GM21390 (cell line): ENCODE results near the gene MATK.
"Not testable (repeated sequence)": the region's sequence is repeated elsewhere in the genome, so short reads cannot be mapped to it uniquely, and the experiment has no call there.

Experiments
- ATAC-seq: cut with Tn5 transposase; IDR thresholded peaks from one replicate; pipeline ENCODE4 v1.9.1; 2021; ENCODE audit not compliant: unreplicated experiment

Gene MATK

GRCh38 chr19:3816566-3817218, 30.5 kb upstream of the MATK start:
- ATAC-seq: no peak

DNA sequence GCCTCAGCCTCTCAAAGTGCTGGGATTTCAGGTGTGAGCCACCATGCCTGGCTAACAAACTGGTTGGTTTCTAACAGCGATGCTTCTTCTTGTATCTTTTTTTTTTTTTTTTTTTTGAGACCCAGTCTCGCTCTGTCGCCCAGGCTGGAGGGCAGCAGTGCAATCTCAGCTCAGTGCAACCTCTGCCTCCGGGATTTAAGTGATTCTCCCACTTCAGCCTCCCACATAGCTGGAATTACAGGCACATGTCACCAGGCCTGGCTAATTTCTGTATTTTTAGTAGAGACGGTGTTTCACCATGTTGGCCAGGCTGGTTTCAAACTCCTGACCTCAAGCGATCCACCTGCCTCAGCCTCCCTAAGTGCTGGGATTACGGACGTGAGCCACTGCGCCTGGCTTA, 30.0 kb upstream of the MATK start:
- ATAC-seq: not testable (repeated sequence)

DNA sequence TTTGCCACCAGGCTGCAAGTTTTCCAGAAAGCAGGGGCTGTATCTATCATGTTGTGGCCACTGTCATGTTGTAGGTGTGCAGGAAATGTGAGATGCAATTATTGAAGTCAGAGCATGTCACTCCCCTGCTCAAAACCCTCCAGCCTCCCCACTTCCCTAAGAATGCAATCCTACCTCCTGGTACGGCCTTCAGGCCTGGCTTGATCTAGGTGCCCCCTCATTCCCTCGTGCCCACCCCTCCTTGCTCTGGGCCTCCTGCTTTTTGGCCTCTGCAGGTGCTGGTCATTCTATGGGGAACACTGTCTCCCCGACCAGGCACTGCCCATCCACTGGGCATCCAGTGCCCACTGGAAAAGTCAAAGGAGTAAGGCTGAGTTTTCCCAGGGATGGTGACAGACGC, 28.5 kb upstream of the MATK start:
- ATAC-seq: no peak

GRCh38 chr19:3813473-3814392, 27.6 kb upstream of the MATK start:
- no peak for ATAC-seq

- no peak for ATAC-seq
Measured at GRCh38 chr19:3810708-3811355, 24.7 kb upstream of the MATK start.

- no peak for ATAC-seq
Measured at GRCh38 chr19:3809881-3810707, 23.9 kb upstream of the MATK start.

GRCh38 chr19:3808420-3809143, 22.4 kb upstream of the MATK start:
- no peak for ATAC-seq

GRCh38 chr19:3807574-3808354, 21.6 kb upstream of the MATK start:
- ATAC-seq: no peak

GRCh38 chr19:3807131-3807480, 20.9 kb upstream of the MATK start:
- no peak for ATAC-seq

DNA sequence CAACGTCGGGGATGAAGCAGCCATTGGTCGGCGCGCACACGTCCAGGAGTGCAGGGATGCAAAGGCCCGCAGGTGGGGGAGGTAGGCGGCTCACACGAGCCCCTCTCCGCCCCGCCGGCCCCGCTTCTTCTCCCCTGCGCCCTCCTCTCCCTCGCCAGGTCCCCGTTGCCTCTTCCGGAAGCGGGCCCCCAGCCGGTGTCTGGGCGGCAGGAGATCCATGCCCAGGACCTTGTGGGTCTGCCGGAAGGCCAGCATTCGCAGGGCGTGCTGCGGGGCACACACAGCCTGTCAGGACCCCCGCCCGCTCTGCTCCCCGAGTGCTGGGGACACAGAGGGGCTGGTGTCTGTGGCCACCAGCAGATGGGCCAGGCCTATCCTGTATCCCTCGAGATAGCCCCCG, 19.7 kb upstream of the MATK start:
- ATAC-seq: no peak

- no peak for ATAC-seq
Measured at GRCh38 chr19:3804429-3804828, 18.2 kb upstream of the MATK start.

DNA sequence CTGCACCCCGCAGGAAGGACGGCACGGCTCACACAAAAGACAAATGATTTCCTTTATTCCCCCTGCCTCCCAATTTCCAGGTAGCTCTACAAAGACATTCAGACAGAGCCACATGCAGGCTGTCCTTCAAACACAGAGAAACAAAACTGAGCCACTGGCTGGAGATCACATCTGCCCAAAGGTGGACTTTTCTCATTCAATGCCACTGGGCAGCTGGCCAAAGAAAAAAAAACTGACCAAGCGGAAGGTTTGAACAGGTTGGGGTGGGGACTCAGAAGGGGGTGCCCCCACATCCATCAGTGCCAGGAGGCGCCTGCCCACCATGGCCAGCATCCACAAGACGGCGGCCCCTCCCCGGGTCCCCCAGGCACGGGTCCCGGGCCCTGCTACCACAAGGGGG, 17.8 kb upstream of the MATK start:
- no peak for ATAC-seq

GRCh38 chr19:3803114-3803888, 17.1 kb upstream of the MATK start:
- no peak for ATAC-seq

DNA sequence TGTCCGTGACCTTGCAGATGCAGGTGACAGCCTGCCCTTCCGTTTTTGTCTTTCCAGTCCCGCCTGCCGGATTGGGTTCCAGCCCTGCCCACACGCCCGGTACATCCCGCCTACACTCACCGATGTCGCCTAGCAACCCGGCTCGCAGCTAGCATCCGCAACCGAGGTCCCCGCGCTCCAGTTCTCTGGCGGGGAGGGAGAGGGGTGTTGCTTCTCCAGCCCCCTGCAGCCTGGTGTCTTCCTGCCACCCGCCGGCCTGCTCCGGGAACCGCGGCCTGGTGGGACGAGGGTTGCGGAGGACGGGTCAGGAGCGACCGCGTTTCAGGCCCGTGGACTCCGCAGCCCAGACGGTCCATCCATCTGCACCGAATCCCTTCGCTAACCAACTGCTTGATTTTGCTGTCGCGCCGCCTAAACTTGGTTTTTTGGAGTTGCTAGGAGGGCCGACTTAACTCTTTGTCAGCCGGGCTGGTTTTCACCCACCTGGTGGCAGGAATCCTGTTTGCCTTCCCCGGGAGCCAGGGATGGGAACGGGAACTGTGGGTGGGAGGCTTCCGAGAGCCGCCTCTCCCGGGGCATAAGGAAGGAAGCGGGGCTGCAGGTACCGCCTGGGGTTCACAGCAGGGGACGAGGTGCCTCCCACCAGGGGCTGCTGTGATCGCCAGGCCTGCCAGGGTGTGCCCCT, 15.4 kb upstream of the MATK start:
- ATAC-seq: no peak

- no peak for ATAC-seq
Measured at GRCh38 chr19:3800996-3801395, 14.8 kb upstream of the MATK start.

DNA sequence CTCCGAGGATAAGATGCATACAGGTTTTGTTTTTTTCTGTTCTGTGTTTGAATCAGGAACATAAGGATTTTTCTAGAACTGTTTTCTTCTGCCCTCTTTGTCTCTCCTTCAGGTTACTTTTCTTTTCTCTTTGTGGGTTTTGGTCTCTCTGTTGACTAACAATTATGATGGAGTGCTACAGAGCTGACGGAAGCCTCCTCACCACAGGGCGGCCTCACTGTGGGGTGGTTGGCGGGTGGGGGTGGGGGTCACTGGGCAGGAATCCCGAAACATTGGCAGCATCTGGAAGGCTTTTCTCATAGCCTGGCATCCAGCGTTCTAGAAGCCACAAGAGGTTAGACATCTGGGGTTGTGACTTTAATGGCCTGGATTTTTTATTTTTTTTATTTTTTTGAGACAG, 12.0 kb upstream of the MATK start:
- no peak for ATAC-seq

- no peak for ATAC-seq
Measured at GRCh38 chr19:3796358-3796757, 10.2 kb upstream of the MATK start.

- no peak for ATAC-seq
Measured at GRCh38 chr19:3793799-3794198, 7.6 kb upstream of the MATK start.
